K562 (cell line): Measurements from ENCODE around the gene AKT3.

Source experiments
- CHD2 ChIP-seq: IDR thresholded peaks from 2 replicates; pipeline ENCODE4 v1.6.1; 2011; ENCODE audit warnings: low read depth, low read length
- MCM5 ChIP-seq: fragments of 450-650 bp; IDR thresholded peaks from 2 replicates; pipeline ENCODE4 v1.6.1; 2016; ENCODE audit warnings: low read depth
- ZNF274 ChIP-seq: IDR thresholded peaks from 2 replicates; pipeline ENCODE4 v1.6.1; 2011; ENCODE audit warnings: low read depth, mild to moderate bottlenecking, low read length, moderate library complexity, borderline replicate concordance
- ZNF79 ChIP-seq: fragments of 250-450 bp; sonication (Bioruptor Pico); IDR thresholded peaks from 2 replicates; pipeline ENCODE4 v1.4.0; 2020; ENCODE audit warnings: low read depth, mild to moderate bottlenecking, moderate library complexity
- TF ChIP-seq, protein P1 (sequence below), 2 experiments: fragments of 450-650 bp in 1 of 2; sonication (generic) in 1 of 2; formaldehyde crosslinking; conservative IDR thresholded peaks; 2 replicates each; pipeline versions ENCODE4 v1.4.0 to v1.8.1; 2020 to 2022; ENCODE audit warnings: mild to moderate bottlenecking in 1 of 2, missing genetic modification reagents in 1 of 2
- TF ChIP-seq, protein P2 (sequence below), 3 experiments: IDR thresholded peaks in 2 of 3; conservative IDR thresholded peaks in 1 of 3; 2 replicates each; pipeline ENCODE4 v1.5.1; 2011 to 2012; ENCODE audit warnings: low read length in 3 of 3, mild to moderate bottlenecking in 3 of 3, control low read depth in 2 of 3, improper control_type of control experiment in 1 of 3, inconsistent platforms in 1 of 3, low read depth in 1 of 3, mixed read lengths in 1 of 3, moderate library complexity in 1 of 3; ENCODE audit not compliant: insufficient read depth in 2 of 3
- TF ChIP-seq, protein P3 (sequence below): sonication (generic); formaldehyde crosslinking; IDR thresholded peaks from 2 replicates; pipeline ENCODE4 v1.8.1; 2023; ENCODE audit warnings: mild to moderate bottlenecking, missing genetic modification reagents, moderate library complexity

DNA sequence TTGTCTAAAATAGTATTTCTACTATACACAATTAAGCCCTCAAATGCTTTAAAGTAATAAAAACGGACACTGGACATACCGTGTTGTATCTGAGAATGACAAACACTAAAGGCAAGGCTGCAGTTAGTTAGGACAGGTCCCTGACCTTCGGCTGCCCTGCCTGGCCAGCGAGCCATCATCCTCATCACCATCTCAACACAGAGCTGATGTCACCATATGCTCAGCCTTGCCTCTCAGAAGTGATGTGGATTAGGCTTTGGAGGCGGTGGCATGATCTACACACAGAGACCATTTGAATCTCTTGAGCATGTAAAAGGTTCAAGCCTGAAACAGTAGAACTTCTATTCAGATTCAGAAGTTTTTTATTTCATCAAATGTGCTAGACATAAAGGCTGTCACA is 349.5 kb downstream of the AKT3 start:
- TF ChIP-seq ZNF274 (no peak), MCM5 (no peak), CHD2 (no peak), ZNF79 (CRISPR knock-in tag) (no peak)
- TF ChIP-seq, protein P1, sequence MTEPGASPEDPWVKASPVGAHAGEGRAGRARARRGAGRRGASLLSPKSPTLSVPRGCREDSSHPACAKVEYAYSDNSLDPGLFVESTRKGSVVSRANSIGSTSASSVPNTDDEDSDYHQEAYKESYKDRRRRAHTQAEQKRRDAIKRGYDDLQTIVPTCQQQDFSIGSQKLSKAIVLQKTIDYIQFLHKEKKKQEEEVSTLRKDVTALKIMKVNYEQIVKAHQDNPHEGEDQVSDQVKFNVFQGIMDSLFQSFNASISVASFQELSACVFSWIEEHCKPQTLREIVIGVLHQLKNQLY (CRISPR knock-in tag; conservative IDR thresholded peaks at IDR 0.05): no peak
- TF ChIP-seq, protein P2, sequence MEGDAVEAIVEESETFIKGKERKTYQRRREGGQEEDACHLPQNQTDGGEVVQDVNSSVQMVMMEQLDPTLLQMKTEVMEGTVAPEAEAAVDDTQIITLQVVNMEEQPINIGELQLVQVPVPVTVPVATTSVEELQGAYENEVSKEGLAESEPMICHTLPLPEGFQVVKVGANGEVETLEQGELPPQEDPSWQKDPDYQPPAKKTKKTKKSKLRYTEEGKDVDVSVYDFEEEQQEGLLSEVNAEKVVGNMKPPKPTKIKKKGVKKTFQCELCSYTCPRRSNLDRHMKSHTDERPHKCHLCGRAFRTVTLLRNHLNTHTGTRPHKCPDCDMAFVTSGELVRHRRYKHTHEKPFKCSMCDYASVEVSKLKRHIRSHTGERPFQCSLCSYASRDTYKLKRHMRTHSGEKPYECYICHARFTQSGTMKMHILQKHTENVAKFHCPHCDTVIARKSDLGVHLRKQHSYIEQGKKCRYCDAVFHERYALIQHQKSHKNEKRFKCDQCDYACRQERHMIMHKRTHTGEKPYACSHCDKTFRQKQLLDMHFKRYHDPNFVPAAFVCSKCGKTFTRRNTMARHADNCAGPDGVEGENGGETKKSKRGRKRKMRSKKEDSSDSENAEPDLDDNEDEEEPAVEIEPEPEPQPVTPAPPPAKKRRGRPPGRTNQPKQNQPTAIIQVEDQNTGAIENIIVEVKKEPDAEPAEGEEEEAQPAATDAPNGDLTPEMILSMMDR (IDR thresholded peaks at IDR 0.05 in 2 of 3, conservative IDR thresholded peaks at IDR 0.05 in 1 of 3; ENCODE audit: insufficient read depth in 2 of 3, low read depth in 1 of 3, low read length in 3 of 3): no peak
- TF ChIP-seq, protein P3, sequence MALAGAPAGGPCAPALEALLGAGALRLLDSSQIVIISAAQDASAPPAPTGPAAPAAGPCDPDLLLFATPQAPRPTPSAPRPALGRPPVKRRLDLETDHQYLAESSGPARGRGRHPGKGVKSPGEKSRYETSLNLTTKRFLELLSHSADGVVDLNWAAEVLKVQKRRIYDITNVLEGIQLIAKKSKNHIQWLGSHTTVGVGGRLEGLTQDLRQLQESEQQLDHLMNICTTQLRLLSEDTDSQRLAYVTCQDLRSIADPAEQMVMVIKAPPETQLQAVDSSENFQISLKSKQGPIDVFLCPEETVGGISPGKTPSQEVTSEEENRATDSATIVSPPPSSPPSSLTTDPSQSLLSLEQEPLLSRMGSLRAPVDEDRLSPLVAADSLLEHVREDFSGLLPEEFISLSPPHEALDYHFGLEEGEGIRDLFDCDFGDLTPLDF (CRISPR knock-in tag): no peak
